Caco-2 (cell line): ENCODE results near the gene XPNPEP1. TPM values are rescaled to one million over a fixed set of nuclear protein-coding genes. Genes with fewer than 3 reads are reported as not detected.

ENCODE experiments used
- BruUV-seq: library from RNA; stranded (reverse); fragments of 400-500 nt; replicated peaks from 2 replicates; lab custom pipeline; 2021; lab: Mats Ljungman, UMichigan
- CTCF ChIA-PET: fragments of 300-600 bp; sonication (Branson Sonifier 250); formaldehyde crosslinking; loops from one replicate; lab custom pipeline; 2022; ENCODE audit warnings: antibody characterized with exemption; lab: Charles Lee
- POLR2A ChIA-PET: fragments of 300-600 bp; sonication (Branson Sonifier 250); formaldehyde crosslinking; loops from one replicate; lab custom pipeline; 2022; ENCODE audit warnings: antibody characterized with exemption; lab: Charles Lee
- DNase-seq, 2 experiments: peaks; one replicate each; pipeline versions ENCODE4 v3.0.0 to v3.0.0-alpha.2; 2020 to 2022
- H3K27me3 ChIP-seq: replicated peaks from 2 replicates; pipeline ENCODE4 v1.6.0; 2011; ENCODE audit warnings: low read length; ENCODE audit not compliant: control insufficient read depth, insufficient read depth
- H3K36me3 ChIP-seq: 2 replicates; pipeline ENCODE4 v1.5.1; 2011; ENCODE audit warnings: low read length; ENCODE audit not compliant: control insufficient read depth, insufficient read depth
- H3K4me1 ChIP-seq: fragments of 250-450 bp; sonication (Bioruptor Pico); 2 replicates; pipeline ENCODE4 v1.5.1; 2020; ENCODE audit warnings: mild to moderate bottlenecking
- H3K4me3 ChIP-seq: 2 replicates; pipeline ENCODE4 v1.5.1; 2011; ENCODE audit warnings: low read depth, mild to moderate bottlenecking, control low read depth, low read length
- H3K9me3 ChIP-seq: fragments of 250-450 bp; sonication (Bioruptor Pico); 2 replicates; pipeline ENCODE4 v1.5.1; 2020; ENCODE audit warnings: mild to moderate bottlenecking, moderate library complexity
- H3K27ac Mint-ChIP-seq: one replicate; pipeline ENCODE4 v1.8.0; 2022; ENCODE audit warnings: mixed read lengths; ENCODE audit not compliant: unreplicated experiment
- H3K27me3 Mint-ChIP-seq: one replicate; pipeline ENCODE4 v1.8.0; 2022; ENCODE audit warnings: mixed read lengths; ENCODE audit not compliant: insufficient read depth, unreplicated experiment
- H3K36me3 Mint-ChIP-seq: one replicate; pipeline ENCODE4 v1.8.0; 2022; ENCODE audit warnings: mild to moderate bottlenecking, mixed read lengths; ENCODE audit not compliant: insufficient read depth, unreplicated experiment
- H3K4me1 Mint-ChIP-seq: one replicate; pipeline ENCODE4 v1.8.0; 2022; ENCODE audit warnings: low read depth, mixed read lengths; ENCODE audit not compliant: unreplicated experiment
- H3K4me3 Mint-ChIP-seq: one replicate; pipeline ENCODE4 v1.8.0; 2022; ENCODE audit warnings: mild to moderate bottlenecking, moderate library complexity, mixed read lengths; ENCODE audit not compliant: unreplicated experiment
- H3K9me3 Mint-ChIP-seq: one replicate; pipeline ENCODE4 v1.8.0; 2022; ENCODE audit warnings: mixed read lengths; ENCODE audit not compliant: unreplicated experiment
- CTCF ChIP-seq, 2 experiments: fragments of 200-600 bp in 1 of 2; IDR thresholded peaks; 1 replicate in 1 of 2; 2 replicates in 1 of 2; pipeline versions ENCODE4 v1.5.1 to v1.8.0; 2011 to 2022; ENCODE audit warnings: antibody characterized with exemption in 1 of 2, control low read depth in 1 of 2, inconsistent platforms in 1 of 2, low read depth in 1 of 2, low read length in 1 of 2, mild to moderate bottlenecking in 1 of 2, moderate library complexity in 1 of 2; ENCODE audit not compliant: insufficient read depth in 1 of 2, severe bottlenecking in 1 of 2, unreplicated experiment in 1 of 2
- intact Hi-C: fragments of 100-400 bp; cut with micrococcal nuclease; formaldehyde crosslinking; loops from one replicate; pipeline ENCODE4 v1.10.0; 2022; ENCODE audit not compliant: unreplicated experiment
- total RNA-seq: library from RNA; stranded (reverse); gene quantifications from 2 replicates; pipeline ENCODE4 v1.2.3, GENCODE V29; 2022

XPNPEP1 gene
- total RNA-seq, 1 experiment from 2014 or later, result 92.4 TPM

- H3K4me1 ChIP-seq, result no peaks in the 10 kb centered on the region; the same call in 1 of the 2 replicates
- H3K36me3 ChIP-seq, result no peaks in the 10 kb centered on the region; the same call in 1 of the 2 replicates
- Mint-ChIP-seq H3K27ac (no peak overlapping the region), H3K4me3 (no peak overlapping the region), H3K27me3 (no peaks in the 10 kb centered on the region), H3K9me3 (no peaks in the 10 kb centered on the region), H3K4me1 (no peaks in the 10 kb centered on the region), H3K36me3 (peaks cover 50% of the 10 kb centered on the region)
- no TSS peak for BruUV-seq
- H3K27me3 ChIP-seq, result no peaks in the 10 kb centered on the region
- no peaks in the 10 kb centered on the region for H3K9me3 ChIP-seq
- ChIA-PET CTCF (no interaction called here), POLR2A (no interaction called here)
- H3K4me3 ChIP-seq, result no peak overlapping the region
- TF ChIP-seq CTCF (IDR thresholded peaks at IDR 0.05; ENCODE audit: insufficient read depth in 1 of 2, low read depth in 1 of 2, low read length in 1 of 2, severe bottlenecking in 1 of 2, unreplicated experiment in 1 of 2), result no peak
- intact Hi-C loops, result no loop called here
- DNase-seq, result no peak
Observed at GRCh38 chr10:109861081-109861480, 62.2 kb downstream of the XPNPEP1 start.

GRCh38 chr10:109859221-109859620, 64.1 kb downstream of the XPNPEP1 start:
- DNase-seq, result no peak
- Histone ChIP-seq H3K36me3 (no peaks in the 10 kb centered on the region), H3K9me3 (no peaks in the 10 kb centered on the region), H3K4me1 (no peaks in the 10 kb centered on the region; the same call in 1 of the 2 replicates), H3K4me3 (no peak overlapping the region), H3K27me3 (no peaks in the 10 kb centered on the region)
- ChIA-PET POLR2A (no interaction called here), CTCF (no interaction called here)
- Mint-ChIP-seq H3K9me3 (no peaks in the 10 kb centered on the region), H3K27me3 (no peaks in the 10 kb centered on the region), H3K36me3 (peaks cover 35% of the 10 kb centered on the region), H3K4me1 (no peaks in the 10 kb centered on the region), H3K4me3 (no peak overlapping the region), H3K27ac (no peak overlapping the region)
- intact Hi-C loops, result loop anchor here (10.0 kb wide), 1 partner anchor 1314 kb away; no protein-coding TSS in a partner anchor
- TF ChIP-seq CTCF (IDR thresholded peaks at IDR 0.05; ENCODE audit: insufficient read depth in 1 of 2, low read depth in 1 of 2, low read length in 1 of 2, severe bottlenecking in 1 of 2, unreplicated experiment in 1 of 2), result no peak
- BruUV-seq, result no TSS peak

GRCh38 chr10:109855746-109856145, 67.6 kb downstream of the XPNPEP1 start:
- intact Hi-C loops, result loop anchor here (10.0 kb wide), 1 partner anchor 1311 kb away; no protein-coding TSS in a partner anchor
- no peaks in the 10 kb centered on the region for H3K9me3 ChIP-seq
- H3K27me3 ChIP-seq, result no peaks in the 10 kb centered on the region
- ChIA-PET POLR2A (no interaction called here), CTCF (no interaction called here)
- Mint-ChIP-seq H3K27ac (no peak overlapping the region), H3K9me3 (no peaks in the 10 kb centered on the region), H3K4me3 (no peak overlapping the region), H3K27me3 (no peaks in the 10 kb centered on the region), H3K36me3 (peaks cover 17% of the 10 kb centered on the region), H3K4me1 (peaks cover 7% of the 10 kb centered on the region)
- no peak overlapping the region for H3K4me3 ChIP-seq
- no peaks in the 10 kb centered on the region for H3K36me3 ChIP-seq
- no TSS peak for BruUV-seq
- no peaks in the 10 kb centered on the region; the same call in none of the 2 replicates for H3K4me1 ChIP-seq
- TF ChIP-seq CTCF (IDR thresholded peaks at IDR 0.05; ENCODE audit: insufficient read depth in 1 of 2, low read depth in 1 of 2, low read length in 1 of 2, severe bottlenecking in 1 of 2, unreplicated experiment in 1 of 2), result no peak
- DNase-seq, result no peak
